OCI-M1 (cell line): Measurements from ENCODE around the gene TBC1D24.

Experiments
- DNase-seq: peaks from one replicate; lab custom pipeline; 2025; lab: John Stamatoyannopoulos, UW

TBC1D24 gene

DNA sequence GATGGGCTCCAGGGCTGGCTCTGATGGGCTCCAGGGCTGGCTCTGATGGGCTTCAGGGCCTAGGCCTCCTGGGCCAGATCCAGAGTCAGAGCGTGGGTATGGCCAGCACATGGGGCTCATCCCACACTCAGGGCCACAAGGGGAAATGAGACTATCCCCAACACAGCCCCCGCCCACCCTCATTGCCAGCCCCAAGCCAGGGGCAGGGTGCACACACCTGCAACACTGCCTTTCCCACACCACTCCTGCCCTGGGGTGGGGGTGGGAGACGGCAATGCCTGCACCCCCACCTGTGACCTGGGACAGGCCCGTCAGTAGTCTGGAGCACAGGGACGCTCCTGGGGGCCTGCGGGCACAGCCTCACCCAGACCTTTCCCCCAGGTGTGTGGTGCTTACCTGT, 24.5 kb downstream of the TBC1D24 start:
- no peak for DNase-seq

DNA sequence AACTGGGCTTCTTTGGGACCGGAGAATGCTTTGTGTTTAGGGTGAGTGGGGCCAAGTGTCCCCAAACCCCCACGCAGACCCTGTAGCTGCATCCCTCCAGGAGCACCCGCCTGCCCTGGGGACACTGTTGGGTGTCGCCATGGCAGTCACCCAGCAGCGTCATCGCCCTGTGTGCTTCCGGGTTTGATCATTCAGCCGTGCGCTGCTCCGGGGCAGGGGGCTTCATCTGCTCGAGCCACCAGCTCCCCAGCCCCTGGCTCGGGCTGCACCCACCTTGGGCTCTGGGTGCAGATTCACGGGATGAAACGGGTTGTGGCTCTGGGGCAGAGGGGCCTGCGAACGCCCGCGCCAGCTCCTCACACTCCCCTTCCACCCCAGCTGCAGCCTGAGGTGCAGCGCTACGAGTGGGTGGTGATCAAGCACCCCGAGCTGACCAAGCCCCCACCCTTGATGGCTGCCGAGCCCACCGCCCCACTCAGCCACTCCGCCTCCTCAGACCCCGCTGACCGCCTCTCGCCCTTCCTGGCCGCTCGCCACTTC, 25.0 kb downstream of the TBC1D24 start:
- no peak for DNase-seq

GRCh38 chr16:2500430-2500917, 25.5 kb downstream of the TBC1D24 start:
- DNase-seq, result no peak

GRCh38 chr16:2500918-2501750, 26.2 kb downstream of the TBC1D24 start:
- DNase-seq, result peak; percentile 89

GRCh38 chr16:2501946-2502895, 27.3 kb downstream of the TBC1D24 start:
- DNase-seq, result no peak

DNA sequence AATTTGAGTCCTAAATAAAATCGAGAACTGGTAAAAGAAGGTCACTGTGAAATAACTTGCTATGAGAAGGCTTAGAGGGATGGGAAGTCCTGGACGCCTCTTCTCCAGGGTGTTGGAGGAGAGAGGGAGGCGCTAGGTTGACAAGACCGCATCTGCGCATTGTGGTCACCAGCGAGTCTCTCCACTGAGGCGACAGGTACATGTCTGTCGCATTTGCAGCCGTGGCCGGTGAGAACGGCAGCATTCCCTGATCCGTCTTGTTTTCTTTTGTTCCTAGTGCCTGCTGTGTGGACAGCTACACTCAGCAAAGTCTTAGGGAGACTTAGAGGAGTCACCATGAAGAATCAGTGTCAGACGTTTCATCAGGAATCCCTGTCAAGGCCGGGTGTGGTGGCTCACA, 30.8 kb downstream of the TBC1D24 start:
- no peak for DNase-seq

GRCh38 chr16:2507052-2507659, 32.2 kb downstream of the TBC1D24 start:
- DNase-seq, result no peak

GRCh38 chr16:2507665-2508064, 32.7 kb downstream of the TBC1D24 start:
- no peak for DNase-seq

GRCh38 chr16:2508722-2509400, 33.9 kb downstream of the TBC1D24 start:
- no peak for DNase-seq

- no peak for DNase-seq
Measured at GRCh38 chr16:2511128-2511800, 36.3 kb downstream of the TBC1D24 start.

DNA sequence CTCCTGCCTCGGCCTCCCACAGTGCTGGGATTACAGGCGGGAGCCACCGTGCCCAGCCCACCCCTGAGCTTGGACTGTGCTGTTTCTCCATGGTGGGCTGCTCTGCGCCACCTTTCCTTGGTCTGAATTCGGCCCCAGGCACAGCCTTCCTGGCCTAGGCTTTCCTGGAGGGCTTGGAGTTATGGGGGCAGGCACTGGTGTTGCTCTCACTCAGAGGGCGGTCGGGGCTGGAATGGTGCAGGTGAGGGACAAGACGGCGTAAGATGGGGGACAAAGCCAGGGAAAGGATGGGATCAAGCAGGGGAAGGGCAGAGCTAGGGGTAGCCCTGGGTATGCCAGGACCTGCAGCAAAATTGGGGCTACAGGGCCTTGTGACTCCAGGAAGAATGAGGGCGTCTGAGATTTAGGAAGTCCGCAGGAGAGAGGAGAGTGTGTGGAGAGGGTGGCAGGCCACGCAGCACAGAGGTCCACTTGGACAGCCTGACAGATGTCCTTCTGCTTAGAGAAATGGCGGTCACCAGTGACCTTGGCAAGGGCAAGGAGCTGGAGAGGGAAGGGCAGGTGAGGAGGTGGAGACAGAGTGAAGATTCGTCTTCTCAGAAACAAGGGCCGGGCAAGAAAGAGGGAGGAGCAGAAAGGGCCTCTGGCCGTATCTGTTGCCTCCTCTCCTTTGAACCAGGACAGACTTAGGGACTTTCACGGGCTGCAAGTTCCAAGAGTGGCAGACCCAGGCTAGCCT, 37.2 kb downstream of the TBC1D24 start:
- DNase-seq, result no peak

GRCh38 chr16:2512735-2513404, 37.9 kb downstream of the TBC1D24 start:
- DNase-seq, result no peak

DNA sequence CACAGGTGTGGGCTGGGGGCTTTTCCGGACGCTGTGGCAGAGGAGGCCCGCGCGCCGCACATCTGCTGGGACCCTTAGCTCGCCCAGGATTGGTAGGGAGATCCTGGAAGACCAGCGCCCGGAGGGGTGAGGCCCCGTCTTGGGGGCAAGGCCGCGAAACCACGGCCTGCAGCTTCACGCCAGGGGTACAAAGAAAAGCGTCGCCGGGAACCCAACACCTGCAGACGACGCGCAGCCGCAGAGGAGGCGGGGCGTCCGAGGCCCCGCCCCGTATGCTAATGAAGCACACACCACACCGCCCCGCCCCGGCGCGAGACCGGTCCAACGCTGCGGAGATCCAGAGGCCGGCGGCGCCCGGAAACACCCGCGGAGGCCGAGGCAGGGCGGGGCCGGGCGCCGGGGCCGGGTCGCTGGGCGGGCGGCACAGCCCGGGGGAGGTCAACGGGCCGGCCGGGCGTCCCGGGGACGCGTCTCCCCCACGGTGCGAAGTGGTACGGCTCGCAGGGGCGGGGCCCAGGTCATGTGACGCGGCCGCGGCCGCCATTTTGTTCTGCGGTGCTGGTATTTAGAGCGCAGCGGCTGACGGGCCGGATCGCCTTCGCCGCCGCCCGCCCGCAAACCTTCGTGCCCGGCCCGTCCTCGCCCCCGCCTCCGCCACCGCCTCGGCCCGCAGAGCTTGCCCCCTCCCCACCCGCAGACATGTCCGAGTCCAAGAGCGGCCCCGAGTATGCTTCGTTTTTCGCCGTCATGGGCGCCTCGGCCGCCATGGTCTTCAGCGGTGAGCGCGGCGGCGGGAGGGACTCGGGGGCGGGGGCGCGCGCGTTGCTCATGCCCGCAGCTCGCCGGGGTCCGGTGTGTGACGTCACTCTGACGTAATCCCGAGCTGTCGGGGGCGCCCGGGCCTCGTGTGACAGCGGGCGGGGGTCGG, 38.7 kb downstream of the TBC1D24 start, which contains the start of gene ATP6V0C:
ATP6V0C (plus strand) TSS at position 548 of the 928 bp plus-strand sequence; CDS start at position 700, 152 bp downstream.
- peak; percentile 96 for DNase-seq

DNA sequence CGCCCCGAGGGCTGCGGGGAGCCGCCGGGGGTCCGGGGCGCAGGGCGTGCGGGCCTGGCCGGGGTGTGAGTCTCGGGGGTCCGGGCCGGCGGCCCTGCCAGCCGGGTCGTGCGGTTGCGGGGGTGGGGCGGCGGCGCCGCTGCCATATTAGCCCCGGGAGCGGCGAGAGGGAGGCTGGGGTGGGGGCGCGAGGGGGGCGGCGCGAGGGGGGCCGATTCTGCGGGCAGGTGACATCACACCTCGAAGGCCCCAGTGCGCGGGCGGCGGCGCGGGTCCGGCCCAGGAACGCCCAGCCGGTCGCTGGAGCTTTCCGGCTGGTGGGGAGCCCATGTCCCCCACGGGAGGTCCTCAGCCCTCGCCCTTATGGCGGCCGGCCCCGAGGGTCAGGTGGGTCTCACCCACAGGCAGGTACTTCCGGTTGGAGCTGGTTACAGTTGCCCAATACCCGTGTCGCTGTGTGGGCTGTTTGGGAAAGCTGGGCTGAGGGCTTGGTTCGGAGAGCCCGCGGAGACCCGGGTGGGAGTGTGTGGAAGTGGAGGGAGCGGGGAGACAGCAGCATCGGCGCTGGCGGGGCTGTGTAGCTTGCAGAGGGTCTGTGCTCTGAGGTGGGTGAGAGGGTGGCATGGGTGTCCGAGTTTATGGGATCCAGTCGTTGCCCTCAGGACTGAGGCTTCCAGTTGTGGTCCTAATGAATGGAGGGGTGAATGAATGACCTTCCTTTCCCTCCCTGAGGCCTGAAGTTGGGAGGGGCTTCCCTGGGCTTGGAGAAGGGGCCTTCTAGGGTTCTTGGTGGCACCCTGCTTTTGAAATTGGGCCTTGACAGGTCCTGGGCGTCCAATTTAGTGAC, 39.6 kb downstream of the TBC1D24 start:
- DNase-seq, result peak; percentile 32

DNA sequence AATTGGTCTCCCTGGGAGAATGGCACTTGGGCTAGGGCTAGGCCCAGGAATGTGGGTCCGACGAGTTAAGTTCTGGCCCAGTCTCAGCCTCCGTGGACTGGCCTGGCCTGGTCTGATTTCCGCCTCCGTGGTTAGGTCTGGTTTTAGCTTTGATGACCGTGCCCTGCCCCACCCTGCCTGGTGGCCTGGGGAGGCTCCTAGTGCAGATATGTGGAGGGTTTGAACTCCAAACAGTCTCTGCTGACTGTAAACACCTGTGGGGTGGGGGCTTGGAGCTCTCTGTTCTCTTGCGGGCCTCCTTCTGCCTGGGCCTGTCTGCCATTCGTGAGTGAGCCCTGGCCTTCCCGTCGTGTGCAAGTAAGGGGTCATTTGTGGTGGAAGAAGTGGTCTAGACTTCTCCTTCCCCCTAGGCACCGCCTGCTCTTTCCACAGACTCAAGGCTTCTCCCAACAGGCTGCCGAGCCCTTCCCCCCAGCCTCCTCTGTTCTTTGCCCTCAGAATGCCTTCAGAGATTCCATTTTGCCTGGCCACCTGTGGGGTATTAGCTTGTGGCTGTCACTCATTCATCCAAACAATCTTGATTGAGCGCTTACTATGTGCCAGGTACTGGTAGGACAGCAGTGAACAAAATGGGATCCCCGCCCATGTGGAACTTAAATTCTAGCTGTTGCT, 40.4 kb downstream of the TBC1D24 start:
- DNase-seq, result peak; percentile 44

GRCh38 chr16:2516391-2517240, 41.7 kb downstream of the TBC1D24 start:
- peak; percentile 25 for DNase-seq
